Ectodermal cell (in vitro differentiated cells): Measurements from ENCODE around the gene OR52I1.
A peak's percentile ranks its signal among the peaks of the same experiment; 100 is the strongest.

ENCODE experiments used
- H3K27ac ChIP-seq: 2 replicates; pipeline ENCODE4 v1.7.0; 2013; ENCODE audit warnings: mild to moderate bottlenecking, low read depth, low read length; ENCODE audit not compliant: insufficient read depth, poor library complexity, severe bottlenecking
- H3K27me3 ChIP-seq: 2 replicates; pipeline ENCODE4 v1.7.0; 2013; ENCODE audit warnings: mild to moderate bottlenecking, low read length; ENCODE audit not compliant: insufficient read depth, control insufficient read depth, poor library complexity, severe bottlenecking
- H3K36me3 ChIP-seq: one replicate; pipeline ENCODE4 v1.7.0; 2013; ENCODE audit warnings: low read length; ENCODE audit not compliant: control insufficient read depth, insufficient read depth
- H3K4me1 ChIP-seq: one replicate; pipeline ENCODE4 v1.7.0; 2013; ENCODE audit warnings: low read length; ENCODE audit not compliant: control insufficient read depth, insufficient read depth
- H3K4me3 ChIP-seq: 2 replicates; pipeline ENCODE4 v1.7.0; 2013; ENCODE audit warnings: low read depth, low read length, control low read depth; ENCODE audit not compliant: insufficient read depth
- H3K9me3 ChIP-seq: 2 replicates; pipeline ENCODE4 v1.7.0; 2013; ENCODE audit warnings: mild to moderate bottlenecking, low read length, moderate library complexity; ENCODE audit not compliant: control insufficient read depth
- WGBS, 2 experiments: methylation state at CpG; one replicate each; pipeline ENCODE4 v1.1.7; 2013; ENCODE audit warnings: missing lambda C conversion rate in 2 of 2; 5-methylcytosine and 5-hydroxymethylcytosine counted together

Gene OR52I1

GRCh38 chr11:4576880-4577279 is 17.0 kb upstream of the OR52I1 start:
- H3K36me3 ChIP-seq, result no peaks in the 10 kb centered on the region
- H3K4me1 ChIP-seq, result no peaks in the 10 kb centered on the region
- no peak overlapping the region for H3K27ac ChIP-seq
- H3K4me3 ChIP-seq, result no peak overlapping the region
- H3K9me3 ChIP-seq, result no peaks in the 10 kb centered on the region
- H3K27me3 ChIP-seq, result no peaks in the 10 kb centered on the region
- 90 to 91% methylated on average over 3 of the region's 3 CpGs for WGBS, 2 experiments

GRCh38 chr11:4577761-4578160 is 16.1 kb upstream of the OR52I1 start:
- WGBS, 2 experiments, result 92 to 100% methylated on average over 2 of the region's 2 CpGs
- no peaks in the 10 kb centered on the region for H3K9me3 ChIP-seq
- H3K4me1 ChIP-seq, result no peaks in the 10 kb centered on the region
- no peak overlapping the region for H3K27ac ChIP-seq
- no peaks in the 10 kb centered on the region for H3K36me3 ChIP-seq
- H3K27me3 ChIP-seq, result no peaks in the 10 kb centered on the region
- no peak overlapping the region for H3K4me3 ChIP-seq

GRCh38 chr11:4578624-4579023 is 15.2 kb upstream of the OR52I1 start:
- Histone ChIP-seq H3K27ac (no peak overlapping the region), H3K27me3 (no peaks in the 10 kb centered on the region), H3K36me3 (no peaks in the 10 kb centered on the region), H3K9me3 (no peaks in the 10 kb centered on the region), H3K4me1 (no peaks in the 10 kb centered on the region), H3K4me3 (no peak overlapping the region)
- WGBS, 2 experiments, result 94 to 95% methylated on average over 6 of the region's 6 CpGs

- 89 to 97% methylated on average over 1 of the region's 1 CpG for WGBS, 2 experiments
Measured at GRCh38 chr11:4580124-4580523, 13.7 kb upstream of the OR52I1 start.

GRCh38 chr11:4581443-4581842 is 12.4 kb upstream of the OR52I1 start, which contains the start of gene OR52I2:
OR52I2 (plus strand) TSS chr11:4581743.
- H3K36me3 ChIP-seq, result no peaks in the 10 kb centered on the region
- H3K4me1 ChIP-seq, result no peaks in the 10 kb centered on the region
- no peaks in the 10 kb centered on the region for H3K9me3 ChIP-seq
- no peak within 1 kb of the TSS for H3K4me3 ChIP-seq
- H3K27ac ChIP-seq, result no peak within 1 kb of the TSS
- no peaks in the 10 kb centered on the region for H3K27me3 ChIP-seq

More at GRCh38 chr11:4580124-4580523, 13.7 kb upstream of the OR52I1 start:
- Histone ChIP-seq H3K27me3 (no peaks in the 10 kb centered on the region), H3K4me1 (no peaks in the 10 kb centered on the region), H3K9me3 (no peaks in the 10 kb centered on the region), H3K4me3 (no peak overlapping the region), H3K36me3 (no peaks in the 10 kb centered on the region), H3K27ac (no peak overlapping the region)

GRCh38 chr11:4589017-4589416 is 4.8 kb upstream of the OR52I1 start:
- Histone ChIP-seq H3K9me3 (no peaks in the 10 kb centered on the region), H3K4me3 (no peak overlapping the region), H3K4me1 (no peaks in the 10 kb centered on the region), H3K27me3 (no peaks in the 10 kb centered on the region), H3K36me3 (no peaks in the 10 kb centered on the region), H3K27ac (no peak overlapping the region)
- 91 to 93% methylated on average over 3 of the region's 3 CpGs for WGBS, 2 experiments

GRCh38 chr11:4605057-4605456 is 11.2 kb downstream of the OR52I1 start:
- H3K36me3 ChIP-seq, result peaks cover 18% of the 10 kb centered on the region
- no peaks in the 10 kb centered on the region for H3K9me3 ChIP-seq
- H3K4me3 ChIP-seq, result no peak overlapping the region
- peaks cover 4% of the 10 kb centered on the region for H3K27me3 ChIP-seq
- no peaks in the 10 kb centered on the region for H3K4me1 ChIP-seq
- WGBS, 2 experiments, result 94 to 97% methylated on average over 4 of the region's 4 CpGs
- H3K27ac ChIP-seq, result no peak overlapping the region

GRCh38 chr11:4606231-4607015 is 12.6 kb downstream of the OR52I1 start:
- no peak overlapping the region for H3K4me3 ChIP-seq
- H3K27ac ChIP-seq, result no peak overlapping the region
- H3K4me1 ChIP-seq, result no peaks in the 10 kb centered on the region
- peaks cover 4% of the 10 kb centered on the region for H3K27me3 ChIP-seq
- 100% methylated on average over 1 of the region's 1 CpG for WGBS, 2 experiments
- H3K36me3 ChIP-seq, result peaks cover 6% of the 10 kb centered on the region
- no peaks in the 10 kb centered on the region for H3K9me3 ChIP-seq

GRCh38 chr11:4607096-4607495 is 13.3 kb downstream of the OR52I1 start:
- Histone ChIP-seq H3K27ac (no peak overlapping the region), H3K4me1 (no peaks in the 10 kb centered on the region)

GRCh38 chr11:4607781-4608666 is 14.2 kb downstream of the OR52I1 start, which contains the start of gene TRIM68:
TRIM68 (minus strand) TSS chr11:4608231; CDS start chr11:4605504, 2,727 bp downstream.
- peaks cover 4% of the 10 kb centered on the region for H3K27me3 ChIP-seq
- H3K27ac ChIP-seq, result peak within 1 kb of the TSS; percentile 78
- peak within 1 kb of the TSS; percentile 62 for H3K4me3 ChIP-seq
- no peaks in the 10 kb centered on the region for H3K4me1 ChIP-seq
- H3K36me3 ChIP-seq, result peaks cover 6% of the 10 kb centered on the region
- H3K9me3 ChIP-seq, result no peaks in the 10 kb centered on the region
- WGBS, 2 experiments, result 6 to 7% methylated on average over 43 of the region's 43 CpGs

More at GRCh38 chr11:4607096-4607495, 13.3 kb downstream of the OR52I1 start:
- Histone ChIP-seq H3K36me3 (peaks cover 6% of the 10 kb centered on the region), H3K27me3 (peaks cover 4% of the 10 kb centered on the region), H3K9me3 (no peaks in the 10 kb centered on the region), H3K4me3 (peak overlapping the region; percentile 62)
- 74 to 79% methylated on average over 6 of the region's 6 CpGs for WGBS, 2 experiments
